Measurements from ENCODE around the gene CXCL11. TPM values are rescaled to one million over a fixed set of nuclear protein-coding genes. Genes with fewer than 3 reads are reported as not detected.

CXCL11 gene
- total and polyA plus RNA-seq, 10 of the 15 experiments (the other 5 are each of a cell fraction or from before 2014, with no cell fraction given), result 0.04 TPM; not detected in 9

DNA sequence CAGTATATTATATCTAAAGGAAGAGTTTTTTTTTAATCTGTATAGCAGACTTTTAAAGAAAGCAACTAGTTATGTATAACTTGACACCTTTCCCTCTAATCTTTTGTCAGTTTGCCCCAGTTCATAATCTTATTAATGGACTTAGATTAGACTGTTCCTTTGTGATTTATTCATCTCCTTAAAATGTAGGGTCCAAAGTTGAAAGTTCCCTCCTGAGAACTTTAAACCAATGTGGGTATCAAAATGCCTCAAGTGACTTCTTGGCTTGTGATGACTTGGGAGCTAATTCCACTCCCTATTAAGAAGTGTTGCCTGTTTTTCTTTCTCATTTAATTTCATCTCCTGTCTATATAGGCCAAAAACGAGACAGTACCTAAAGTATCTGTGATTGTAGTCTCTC, 38.8 kb downstream of the CXCL11 start (continued):
- TF ChIP-seq ZBTB11 (CRISPR knock-in tag; IDR thresholded peaks at IDR 0.05) (no peak), CHD1 (IDR thresholded peaks at IDR 0.05; ENCODE audit: low read depth, low read length) (no peak)

- POLR2A ChIA-PET, result interaction anchor here (1.0 kb wide), 1 partner anchor 67 kb away, joined by 3 read pairs; no protein-coding TSS in a partner anchor
- no peak overlapping the region for H3K27ac ChIP-seq (ENCODE audit: control insufficient read depth, insufficient read depth)
- TF ChIP-seq STAT3 (IDR thresholded peaks at IDR 0.05; ENCODE audit: low read depth, low read length) (no peak), FOXK2 (IDR thresholded peaks at IDR 0.05) (no peak), HDAC6 (IDR thresholded peaks at IDR 0.05; ENCODE audit: unreplicated experiment) (no peak), YY1 (IDR thresholded peaks at IDR 0.05; ENCODE audit: low read depth, low read length) (peak; percentile 19; the same call in 1 of the 2 replicates), GABPA (IDR thresholded peaks at IDR 0.05; ENCODE audit: low read depth) (no peak), RUNX3 (IDR thresholded peaks at IDR 0.05; ENCODE audit: low read length) (no peak), ASH2L (IDR thresholded peaks at IDR 0.05; ENCODE audit: borderline replicate concordance, low read depth) (no peak), ATF2 (IDR thresholded peaks at IDR 0.05; ENCODE audit: low read length) (no peak), FOS (IDR thresholded peaks at IDR 0.05; ENCODE audit: borderline replicate concordance, extremely low read depth, insufficient read length) (no peak), KLF5 (IDR thresholded peaks at IDR 0.05; ENCODE audit: partially characterized antibody) (no peak), RAD21 (IDR thresholded peaks at IDR 0.05; ENCODE audit: insufficient read depth, low read depth, low read length) (peak; percentile 80), SIN3A (IDR thresholded peaks at IDR 0.05; ENCODE audit: low read depth, low read length) (no peak), ZBED1 (IDR thresholded peaks at IDR 0.05; ENCODE audit: borderline replicate concordance) (no peak)
- TF ChIP-seq, protein P1, sequence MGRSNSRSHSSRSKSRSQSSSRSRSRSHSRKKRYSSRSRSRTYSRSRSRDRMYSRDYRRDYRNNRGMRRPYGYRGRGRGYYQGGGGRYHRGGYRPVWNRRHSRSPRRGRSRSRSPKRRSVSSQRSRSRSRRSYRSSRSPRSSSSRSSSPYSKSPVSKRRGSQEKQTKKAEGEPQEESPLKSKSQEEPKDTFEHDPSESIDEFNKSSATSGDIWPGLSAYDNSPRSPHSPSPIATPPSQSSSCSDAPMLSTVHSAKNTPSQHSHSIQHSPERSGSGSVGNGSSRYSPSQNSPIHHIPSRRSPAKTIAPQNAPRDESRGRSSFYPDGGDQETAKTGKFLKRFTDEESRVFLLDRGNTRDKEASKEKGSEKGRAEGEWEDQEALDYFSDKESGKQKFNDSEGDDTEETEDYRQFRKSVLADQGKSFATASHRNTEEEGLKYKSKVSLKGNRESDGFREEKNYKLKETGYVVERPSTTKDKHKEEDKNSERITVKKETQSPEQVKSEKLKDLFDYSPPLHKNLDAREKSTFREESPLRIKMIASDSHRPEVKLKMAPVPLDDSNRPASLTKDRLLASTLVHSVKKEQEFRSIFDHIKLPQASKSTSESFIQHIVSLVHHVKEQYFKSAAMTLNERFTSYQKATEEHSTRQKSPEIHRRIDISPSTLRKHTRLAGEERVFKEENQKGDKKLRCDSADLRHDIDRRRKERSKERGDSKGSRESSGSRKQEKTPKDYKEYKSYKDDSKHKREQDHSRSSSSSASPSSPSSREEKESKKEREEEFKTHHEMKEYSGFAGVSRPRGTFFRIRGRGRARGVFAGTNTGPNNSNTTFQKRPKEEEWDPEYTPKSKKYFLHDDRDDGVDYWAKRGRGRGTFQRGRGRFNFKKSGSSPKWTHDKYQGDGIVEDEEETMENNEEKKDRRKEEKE (IDR thresholded peaks at IDR 0.05), result no peak
These were observed 40.1 kb downstream of the CXCL11 start for GRCh38 chr4:75995727-75996126.

More at GRCh38 chr4:75995727-75996126, 40.1 kb downstream of the CXCL11 start:
- SMC1A ChIA-PET (ENCODE audit: uncharacterized antibody, unreplicated experiment), result interaction anchor here (0.7 to 6.8 kb wide), 32 partner anchors 8 to 383 kb away, joined by 3 to 95 read pairs (median 4); partner anchors contain the start of genes ART3, CXCL11 and CXCL9
- H3K79me2 ChIP-seq (ENCODE audit: control insufficient read depth, insufficient read depth, low read length), result peaks cover under 1% of the 10 kb centered on the region; the same call in 1 of the 2 replicates
- CTCF ChIA-PET, result interaction anchor here (0.7 to 4.6 kb wide), 45 partner anchors 8 to 509 kb away, joined by 3 to 95 read pairs (median 5); partner anchors contain the start of genes CXCL11 and CXCL9
- FAIRE-seq (peak; percentile 31), ATAC-seq (peak; percentile 52), DNase-seq (ENCODE audit: low read depth, low spot score) (no peak)
- no peaks in the 10 kb centered on the region; a peak in 1 of 4 replicates for H3K27me3 ChIP-seq (replicated peaks in 1 of 2; ENCODE audit: control insufficient read depth in 2 of 2, insufficient read depth in 2 of 2, low read length in 1 of 2)
- no peak overlapping the region for H3K4me2 ChIP-seq (ENCODE audit: control insufficient read depth, insufficient read depth)
- no peak overlapping the region for H3K9ac ChIP-seq (ENCODE audit: control insufficient read depth, insufficient read depth, low read length)
- no peaks in the 10 kb centered on the region for H3K9me3 ChIP-seq (replicated peaks; ENCODE audit: control insufficient read depth, insufficient read depth, low read length)
- WGBS (ENCODE audit: insufficient coverage, insufficient replicate concordance, low lambda C conversion rate, missing lambda C conversion rate), result 0% methylated on average over 5 of the region's 5 CpGs
- no peaks in the 10 kb centered on the region for H4K20me1 ChIP-seq (ENCODE audit: control insufficient read depth, insufficient read depth)
- in situ Hi-C loops (cut with MboI), result loop anchor here (5.0 kb wide), 1 partner anchor 72 kb away; no protein-coding TSS in a partner anchor
- no TSS peak for BruUV-seq (replicated peaks)
- intact Hi-C loops (cut with micrococcal nuclease; ENCODE audit: unreplicated experiment), result loop anchor here (1.0 kb wide), 1 partner anchor 72 kb away; no protein-coding TSS in a partner anchor
- no peak overlapping the region for H2AFZ ChIP-seq (ENCODE audit: control insufficient read depth, low read depth, low read length)
- H3K4me3 ChIP-seq, result no peak overlapping the region
- no peaks in the 10 kb centered on the region for H3K36me3 ChIP-seq (ENCODE audit: control insufficient read depth in 2 of 2, insufficient read depth in 2 of 2, low read length in 1 of 2)
- RAD21 ChIA-PET (ENCODE audit: unreplicated experiment), result interaction anchor here (0.6 to 2.9 kb wide), 20 partner anchors 12 to 509 kb away, joined by 3 to 28 read pairs (median 4); partner anchors contain the start of gene ART3
- no peaks in the 10 kb centered on the region for H3K4me1 ChIP-seq (ENCODE audit: control insufficient read depth, insufficient read depth, low read length)
